ENCODE results near the gene NRP1. TPM values are rescaled to one million over a fixed set of nuclear protein-coding genes. Genes with fewer than 3 reads are reported as not detected.

NRP1 gene
- total and polyA plus RNA-seq, 2 of the 8 experiments (the other 6 are each of a cell fraction or from before 2014, with no cell fraction given): 1.2 to 2.1 TPM

- no peak overlapping the region for H3K4me2 ChIP-seq (ENCODE audit: insufficient read depth in 1 of 2, low read depth in 2 of 2, low read length in 2 of 2)
- FAIRE-seq (no peak), DNase-seq (ENCODE audit: low read depth in 1 of 2, low spot score in 2 of 2) (no peak)
- no peaks in the 10 kb centered on the region for H3K27me3 ChIP-seq (replicated peaks in 1 of 4; ENCODE audit: control insufficient read depth in 3 of 4, extremely low read depth in 1 of 4, insufficient read depth in 3 of 4, low read length in 3 of 4)
- no peak overlapping the region for H2AFZ ChIP-seq (ENCODE audit: low read length)
- no peak overlapping the region for H2BK12ac ChIP-seq (ENCODE audit: low read depth, low read length)
- H3K9me3 ChIP-seq (ENCODE audit: insufficient read depth in 2 of 2, low read depth in 1 of 2, low read length in 1 of 2): no peaks in the 10 kb centered on the region
- H4K91ac ChIP-seq (replicated peaks; ENCODE audit: insufficient read length, low read length): no peak overlapping the region
- no peak overlapping the region for H3K14ac ChIP-seq (ENCODE audit: insufficient read length)
- H3K18ac ChIP-seq (ENCODE audit: extremely low read depth, low read length): no peak overlapping the region
- H3K9ac ChIP-seq (replicated peaks in 1 of 4; ENCODE audit: extremely low read depth in 1 of 4, low read depth in 3 of 4, low read length in 3 of 4): no peak overlapping the region
- ChIA-PET CTCF (ENCODE audit: partially characterized antibody) (interaction anchor here (0.6 kb wide), 1 partner anchor 63 kb away, joined by 3 read pairs; no protein-coding TSS in a partner anchor), POLR2A (ENCODE audit: partially characterized antibody) (interaction anchor here (0.6 kb wide), 1 partner anchor 294 kb away, joined by 4 read pairs; no protein-coding TSS in a partner anchor)
- H3K56ac ChIP-seq (replicated peaks; ENCODE audit: insufficient read length, low read depth, low read length): no peak overlapping the region
- H2BK15ac ChIP-seq (ENCODE audit: low read length): no peak overlapping the region
- no peak overlapping the region for H3K4me3 ChIP-seq (ENCODE audit: extremely low read depth in 1 of 4, insufficient read depth in 2 of 4, low read depth in 3 of 4, low read length in 4 of 4)
- H3K36me3 ChIP-seq (ENCODE audit: control insufficient read depth in 2 of 4, insufficient read depth in 4 of 4, low read length in 3 of 4): no peaks in the 10 kb centered on the region
- no peak overlapping the region for H4K8ac ChIP-seq (ENCODE audit: extremely low read depth, insufficient read depth, low read length)
- TF ChIP-seq GABPA (IDR thresholded peaks at IDR 0.05; ENCODE audit: borderline replicate concordance, insufficient read depth, low read length) (no peak), SP4 (IDR thresholded peaks at IDR 0.05; ENCODE audit: low read length) (no peak)
- WGBS, 2 experiments (ENCODE audit: extremely low coverage in 1 of 2, insufficient coverage in 1 of 2, insufficient read length in 1 of 2, insufficient replicate concordance in 2 of 2, low coverage in 1 of 2, low lambda C conversion rate in 2 of 2, missing lambda C conversion rate in 1 of 2): 92% methylated on average over 6 of the region's 6 CpGs; no CpG with 5 or more reads in 1 of the 2 experiments
- H3K4ac ChIP-seq (replicated peaks; ENCODE audit: insufficient read length, low read depth, low read length): no peak overlapping the region
- no peak overlapping the region for H3K23ac ChIP-seq (ENCODE audit: insufficient read length)
- no peak overlapping the region for H4K5ac ChIP-seq (ENCODE audit: insufficient read length, low read depth, low read length)
- H3K27ac ChIP-seq (ENCODE audit: low read depth, low read length): no peak overlapping the region
- no peaks in the 10 kb centered on the region for H3K79me1 ChIP-seq (ENCODE audit: low read depth, low read length)
- no peaks in the 10 kb centered on the region for H3K79me2 ChIP-seq (ENCODE audit: control insufficient read depth in 1 of 2, insufficient read depth in 2 of 2, low read length in 2 of 2)
- no peak overlapping the region for H2BK120ac ChIP-seq (replicated peaks; ENCODE audit: low read depth, low read length)
- no peak overlapping the region for H2BK5ac ChIP-seq (ENCODE audit: low read depth, low read length)
- no peaks in the 10 kb centered on the region for H3K4me1 ChIP-seq (replicated peaks in 1 of 4; ENCODE audit: control insufficient read depth in 3 of 4, insufficient read depth in 4 of 4, low read length in 3 of 4)
- H2BK20ac ChIP-seq (ENCODE audit: low read length): no peak overlapping the region
- H3K23me2 ChIP-seq (ENCODE audit: low read depth, low read length): no peaks in the 10 kb centered on the region; the same call in 1 of the 2 replicates
- no peaks in the 10 kb centered on the region for H4K20me1 ChIP-seq (replicated peaks in 1 of 2; ENCODE audit: control insufficient read depth in 1 of 2, insufficient read depth in 2 of 2, low read length in 2 of 2)
- H2AK5ac ChIP-seq (ENCODE audit: low read depth, low read length): no peak overlapping the region
Observed at GRCh38 chr10:33236916-33237315, 97.6 kb downstream of the NRP1 start.
